Heart left ventricle (tissue), 16 donors: ENCODE data around the gene DIP2C. TPM values are rescaled to one million over a fixed set of nuclear protein-coding genes. Genes with fewer than 3 reads are reported as not detected.
A peak's percentile ranks its signal among the peaks of the same experiment; 100 is the strongest.

Source experiments
- ATAC-seq, 4 donors: fragments of 200-7000 bp; cut with Tn5 transposase; one replicate each; pipeline ENCODE4 v1.9.1; 2020 to 2022; ENCODE audit warnings: moderate library complexity in 4 of 4, mild to moderate bottlenecking in 3 of 4, moderate number of reproducible peaks in 1 of 4
- DNase-seq, 5 donors: peaks; one replicate each; pipeline ENCODE4 v3.0.0-alpha.2; 2020
- H3K27ac ChIP-seq, 12 donors: fragments of 200-600 bp; sonication (generic) in 4 of 12; one replicate each; pipeline versions ENCODE4 v1.5.0 to v1.8.0; 2016 to 2022; ENCODE audit warnings: mild to moderate bottlenecking in 2 of 12
- H3K27me3 ChIP-seq, 9 donors: fragments of 200-600 bp; sonication (generic) in 2 of 9; one replicate each; pipeline versions ENCODE4 v1.5.1 to v1.8.0; 2016 to 2022; ENCODE audit warnings: mild to moderate bottlenecking in 3 of 9
- H3K36me3 ChIP-seq, 9 donors: fragments of 200-600 bp; sonication (generic) in 2 of 9; one replicate each; pipeline versions ENCODE4 v1.5.0 to v1.8.0; 2018 to 2022; ENCODE audit warnings: mild to moderate bottlenecking in 2 of 9
- H3K4me1 ChIP-seq, 12 donors: fragments of 200-600 bp; sonication (generic) in 4 of 12; one replicate each; pipeline versions ENCODE4 v1.5.0 to v1.8.0; 2016 to 2022; ENCODE audit warnings: mild to moderate bottlenecking in 3 of 12
- H3K4me3 ChIP-seq, 12 donors: fragments of 200-600 bp; sonication (generic) in 4 of 12; one replicate each; pipeline versions ENCODE4 v1.5.0 to v1.8.0; 2017 to 2022; ENCODE audit warnings: mild to moderate bottlenecking in 9 of 12, moderate library complexity in 4 of 12
- H3K9me3 ChIP-seq, 12 donors: fragments of 200-600 bp; sonication (generic) in 4 of 12; one replicate each; pipeline versions ENCODE4 v1.5.0 to v1.8.0; 2016 to 2022; ENCODE audit warnings: mild to moderate bottlenecking in 1 of 12
- POLR2A ChIP-seq, 2 donors: fragments of 450-650 bp; IDR thresholded peaks; one replicate each; pipeline ENCODE4 v1.6.1; 2017; ENCODE audit warnings: antibody characterized with exemption in 2 of 2, mild to moderate bottlenecking in 2 of 2, moderate library complexity in 2 of 2
- WGBS, 4 donors: extraction: QIAGEN DNeasy Blood & Tissue Kit in 2 of 4; methylation state at CpG; one replicate each; pipeline versions ENCODE4 v1.1.5 to v1.1.7; 2013 to 2018; 5-methylcytosine and 5-hydroxymethylcytosine counted together
- intact Hi-C, 10 donors: fragments of 100-400 bp; cut with DNase I; formaldehyde crosslinking; loops; one replicate each; pipeline versions ENCODE4 v1.11.1 to v1.14.2; 2022
- polyA plus RNA-seq, 2 donors: library from polyadenylated mRNA; stranded (reverse); fragments of 200-250 nt; gene quantifications; one replicate each; pipeline ENCODE4 v1.2.3, GENCODE V29; 2013
- total RNA-seq, 9 donors: library from RNA; depleted of rRNA in 2 of 9; stranded (reverse); fragments of >200 nt in 2 of 9; fragmentation: NEBNext Ultra II Directional in 3 of 9; extraction: Animal tissue kit (Norgen Biotek cat#: 25700) in 3 of 9; gene quantifications; one replicate each; pipeline versions ENCODE4 v1.1.0 to v1.2.4, GENCODE V29; 2016 to 2023
- TF ChIP-seq, protein P1 (sequence below), 12 donors: fragments of 200-600 bp; sonication (generic) in 4 of 12; IDR thresholded peaks; one replicate each; pipeline versions ENCODE4 v1.5.0 to v1.8.0; 2018 to 2022; ENCODE audit warnings: antibody characterized with exemption in 12 of 12, mild to moderate bottlenecking in 5 of 12
- donor health status: ischemic (EF 13 %, LVEDD 7.1; RV severe dilation, severe dysfunction).
- donor health status: healthy with polysubstance abuse.
- donor health status: DM: no; HTN: yes; CAD: no.
- donor health status: DM: no; HTN: no; CAD: no.
- donor health status: ischemic (EF 25% LVEDD 6.9; RV normal size, moderate dysfunction).
- donor health status: ischemic (EF 25% LVEDD 5.7; RV mildly dilated, moderate dysfunction).
- donor health status: healthy.
- donor health status: DM: yes; HTN: yes; CAD: no.
- donor health status: ischemic (EF 35%, LVEDD 5.7; RV mildly dilated, moderate dysfunction).
- donor health status: nonischemic (EF 11% LVEDD 7.7; RV severe dilation, severe dysfunction).
- donor health status: DM: yes; HTN: yes; CAD: no.
- donor health status: PGD.
- donor health status: ischemic (EF 29% LVEDD 5.4; RV normal size, mild dysfunction).
- donor health status: nonischemic (EF 23%, LVEDD 6.1; RV moderate dilation, normal function).

Gene DIP2C
- total and polyA plus RNA-seq, 11 donors, result 7.4 to 43.1 (median 28.5) TPM

DNA sequence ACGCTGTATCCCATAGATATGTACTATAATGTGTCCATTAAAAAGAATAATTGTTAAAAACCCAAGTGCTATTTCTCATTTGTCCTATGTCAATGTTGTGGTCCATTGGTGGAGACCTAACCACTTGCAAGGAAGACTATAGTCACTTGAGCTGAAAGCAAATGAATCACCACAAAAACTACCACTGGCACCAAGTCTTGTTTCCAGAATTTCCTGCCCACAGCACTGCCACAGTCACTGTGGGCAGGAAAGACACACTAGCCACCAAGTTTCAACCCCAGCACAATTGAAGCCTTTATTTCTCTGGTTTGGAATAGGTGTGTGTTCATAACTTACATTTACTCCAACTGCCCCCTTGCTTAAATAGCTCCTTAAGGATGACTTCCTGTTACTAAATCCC lies 12.4 kb downstream of the DIP2C start:
- peak overlapping the region in 2 of 12 donors; percentile 52 to 56 for H3K27ac ChIP-seq
- TF ChIP-seq POLR2A (IDR thresholded peaks at IDR 0.05), result no peak
- TF ChIP-seq, protein P1, sequence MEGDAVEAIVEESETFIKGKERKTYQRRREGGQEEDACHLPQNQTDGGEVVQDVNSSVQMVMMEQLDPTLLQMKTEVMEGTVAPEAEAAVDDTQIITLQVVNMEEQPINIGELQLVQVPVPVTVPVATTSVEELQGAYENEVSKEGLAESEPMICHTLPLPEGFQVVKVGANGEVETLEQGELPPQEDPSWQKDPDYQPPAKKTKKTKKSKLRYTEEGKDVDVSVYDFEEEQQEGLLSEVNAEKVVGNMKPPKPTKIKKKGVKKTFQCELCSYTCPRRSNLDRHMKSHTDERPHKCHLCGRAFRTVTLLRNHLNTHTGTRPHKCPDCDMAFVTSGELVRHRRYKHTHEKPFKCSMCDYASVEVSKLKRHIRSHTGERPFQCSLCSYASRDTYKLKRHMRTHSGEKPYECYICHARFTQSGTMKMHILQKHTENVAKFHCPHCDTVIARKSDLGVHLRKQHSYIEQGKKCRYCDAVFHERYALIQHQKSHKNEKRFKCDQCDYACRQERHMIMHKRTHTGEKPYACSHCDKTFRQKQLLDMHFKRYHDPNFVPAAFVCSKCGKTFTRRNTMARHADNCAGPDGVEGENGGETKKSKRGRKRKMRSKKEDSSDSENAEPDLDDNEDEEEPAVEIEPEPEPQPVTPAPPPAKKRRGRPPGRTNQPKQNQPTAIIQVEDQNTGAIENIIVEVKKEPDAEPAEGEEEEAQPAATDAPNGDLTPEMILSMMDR (IDR thresholded peaks at IDR 0.05), result no peak
- intact Hi-C loops, result no loop called here
- no peaks in the 10 kb centered on the region for H3K27me3 ChIP-seq
- peaks cover 0 to 55% (median 23%) of the 10 kb centered on the region in 12 donors for H3K4me1 ChIP-seq
- WGBS, 4 donors, result 94 to 100% (median 99%) methylated on average over 1 of the region's 1 CpG
- no peak overlapping the region for H3K4me3 ChIP-seq
- no peak for ATAC-seq
- peaks cover 0 to 15% (median 0%) of the 10 kb centered on the region in 12 donors for H3K9me3 ChIP-seq
- DNase-seq, result no peak
- H3K36me3 ChIP-seq, result no peaks in the 10 kb centered on the region

DNA sequence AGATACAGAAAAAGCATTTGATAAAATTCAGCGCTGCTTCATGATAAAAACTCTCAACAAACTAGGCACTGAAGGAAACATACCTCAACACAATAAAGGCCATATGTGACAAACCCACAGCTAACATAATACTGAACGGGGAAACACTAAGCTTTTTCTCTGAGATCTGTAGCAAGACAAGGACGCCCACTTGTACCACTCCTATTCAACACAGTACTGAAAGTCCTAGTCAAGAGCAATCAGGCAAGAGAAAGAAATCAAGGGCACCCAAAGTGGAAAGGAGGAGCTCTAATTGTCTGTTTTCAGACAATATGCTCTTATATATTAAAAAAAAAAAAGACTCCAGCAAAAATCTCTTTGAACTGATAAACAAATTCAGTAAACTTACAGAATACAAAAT lies 13.3 kb downstream of the DIP2C start:
- Histone ChIP-seq H3K4me1 (peaks cover 0 to 55% (median 22%) of the 10 kb centered on the region in 12 donors), H3K36me3 (no peaks in the 10 kb centered on the region), H3K9me3 (peaks cover 0 to 15% (median 0%) of the 10 kb centered on the region in 12 donors), H3K27me3 (no peaks in the 10 kb centered on the region), H3K4me3 (no peak overlapping the region), H3K27ac (no peak overlapping the region)
- WGBS, 4 donors, result 89 to 97% (median 95%) methylated on average over 3 of the region's 3 CpGs
- no peak for DNase-seq
- intact Hi-C loops, result no loop called here
- no peak for TF ChIP-seq POLR2A (IDR thresholded peaks at IDR 0.05)
- TF ChIP-seq, protein P1 (IDR thresholded peaks at IDR 0.05), result no peak
- no peak for ATAC-seq

DNA sequence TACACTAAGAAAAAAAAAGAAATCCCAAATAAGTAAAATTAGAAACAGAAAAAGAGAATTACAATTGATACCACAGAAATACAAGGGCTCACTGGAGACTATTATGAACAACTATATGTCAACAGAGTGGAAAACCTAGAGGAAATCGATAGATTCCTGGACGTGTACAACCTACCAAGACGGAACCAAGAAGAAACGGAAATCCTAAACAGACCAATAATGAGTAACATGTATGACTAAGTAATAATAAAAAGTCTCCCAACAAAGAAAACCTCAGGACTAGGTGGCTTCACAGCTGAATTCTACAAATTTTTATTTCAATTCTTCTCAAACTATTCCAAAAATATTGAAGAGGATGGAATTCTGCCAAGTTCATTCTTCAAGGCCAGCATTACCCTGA lies 13.9 kb downstream of the DIP2C start:
- H3K4me3 ChIP-seq, result no peak overlapping the region
- H3K36me3 ChIP-seq, result no peaks in the 10 kb centered on the region
- DNase-seq, result no peak
- no peak for ATAC-seq
- no peak for TF ChIP-seq POLR2A (IDR thresholded peaks at IDR 0.05)
- TF ChIP-seq, protein P1 (IDR thresholded peaks at IDR 0.05), result no peak
- 88 to 92% (median 91%) methylated on average over 4 of the region's 4 CpGs for WGBS, 4 donors
- no peaks in the 10 kb centered on the region for H3K27me3 ChIP-seq
- H3K9me3 ChIP-seq, result peaks cover 0 to 15% (median 0%) of the 10 kb centered on the region in 12 donors
- intact Hi-C loops, result no loop called here
- H3K27ac ChIP-seq, result no peak overlapping the region
- peaks cover 0 to 51% (median 19%) of the 10 kb centered on the region in 12 donors for H3K4me1 ChIP-seq

- H3K9me3 ChIP-seq, result peaks cover 0 to 15% (median 0%) of the 10 kb centered on the region in 12 donors
- DNase-seq (no peak), ATAC-seq (peak in 2 of 4 donors; percentile 55 to 71)
- intact Hi-C loops, result no loop called here
- H3K4me3 ChIP-seq, result no peak overlapping the region
- TF ChIP-seq POLR2A (IDR thresholded peaks at IDR 0.05), result no peak
- TF ChIP-seq, protein P1 (IDR thresholded peaks at IDR 0.05), result no peak
- H3K4me1 ChIP-seq, result peaks cover 0 to 45% (median 13%) of the 10 kb centered on the region in 12 donors
- H3K36me3 ChIP-seq, result no peaks in the 10 kb centered on the region
- peak overlapping the region in 4 of 12 donors; percentile 13 to 62 (median 50) for H3K27ac ChIP-seq
- 66 to 69% (median 67%) methylated on average over 9 of the region's 9 CpGs for WGBS, 4 donors
- no peaks in the 10 kb centered on the region for H3K27me3 ChIP-seq
Observed at GRCh38 chr10:673492-673891, 16.0 kb downstream of the DIP2C start.
